Epidermal melanocyte (primary cell): ENCODE results near the gene HS3ST2.

ENCODE experiments used
- DNase-seq: peaks from one replicate; pipeline ENCODE4 v3.0.0; 2011; ENCODE audit warnings: low spot score; ENCODE audit not compliant: insufficient read length

The HS3ST2 gene

GRCh38 chr16:22813948-22814710 lies at the start of gene HS3ST2:
HS3ST2 (plus strand) TSS chr16:22814162; CDS start chr16:22814611, 449 bp downstream.
- DNase-seq, result peak; percentile 52

GRCh38 chr16:22764662-22765327 lies 49.2 kb upstream of the HS3ST2 start:
- no peak for DNase-seq

DNA sequence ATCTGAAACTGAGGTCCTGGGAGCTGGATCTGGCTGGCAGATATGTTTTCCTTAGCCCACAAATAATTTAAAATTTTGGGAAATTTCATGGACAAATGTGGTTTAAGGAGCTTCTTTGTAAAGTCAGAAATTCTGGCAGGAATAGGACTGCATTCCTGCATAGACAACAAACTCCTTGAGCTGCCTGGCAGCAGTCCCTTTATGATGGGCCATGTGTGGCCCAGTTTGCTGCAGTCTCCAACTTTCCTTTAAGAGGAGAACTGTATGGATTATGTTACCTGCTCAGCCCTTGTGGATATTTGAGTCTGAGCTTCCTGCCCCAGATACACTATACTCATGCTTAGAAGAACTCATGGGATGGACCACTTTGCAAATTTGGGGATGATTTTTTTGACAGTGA lies 48.5 kb upstream of the HS3ST2 start:
- no peak for DNase-seq

DNA sequence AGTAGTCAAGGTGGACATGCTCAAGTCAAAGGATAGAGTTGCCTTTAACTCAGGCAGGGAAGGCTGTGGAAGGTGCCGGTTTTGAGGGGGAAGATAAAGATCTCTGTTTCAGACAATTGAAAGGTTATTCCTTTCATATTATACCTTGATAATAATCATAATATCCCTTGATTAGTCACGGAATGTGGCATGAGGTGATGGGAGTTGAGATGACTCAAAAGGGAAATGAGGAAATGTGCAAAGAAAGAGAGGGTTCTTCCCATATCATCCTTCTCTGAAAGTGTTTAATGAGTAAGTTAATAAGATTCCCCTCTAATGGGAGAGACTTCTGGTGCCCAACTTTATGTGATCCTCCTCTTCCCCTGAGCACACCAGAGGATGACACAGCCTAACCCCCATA lies 43.1 kb upstream of the HS3ST2 start:
- DNase-seq, result no peak

- DNase-seq, result no peak
These were observed 42.4 kb upstream of the HS3ST2 start for GRCh38 chr16:22771551-22771950.

- no peak for DNase-seq
These were observed 38.6 kb upstream of the HS3ST2 start for GRCh38 chr16:22775220-22775922.

GRCh38 chr16:22781480-22781879 lies 32.5 kb upstream of the HS3ST2 start:
- DNase-seq, result no peak

- DNase-seq, result no peak
These were observed 31.6 kb upstream of the HS3ST2 start for GRCh38 chr16:22782314-22782713.

- DNase-seq, result no peak
These were observed 29.2 kb upstream of the HS3ST2 start for GRCh38 chr16:22784690-22785214.

GRCh38 chr16:22785552-22785951 lies 28.4 kb upstream of the HS3ST2 start:
- no peak for DNase-seq

- no peak for DNase-seq
These were observed 27.7 kb upstream of the HS3ST2 start for GRCh38 chr16:22786284-22786683.

GRCh38 chr16:22786691-22787090 lies 27.3 kb upstream of the HS3ST2 start:
- no peak for DNase-seq

GRCh38 chr16:22787466-22788192 lies 26.3 kb upstream of the HS3ST2 start:
- DNase-seq, result peak; percentile 78

- DNase-seq, result no peak
These were observed 25.8 kb upstream of the HS3ST2 start for GRCh38 chr16:22788193-22788530.

DNA sequence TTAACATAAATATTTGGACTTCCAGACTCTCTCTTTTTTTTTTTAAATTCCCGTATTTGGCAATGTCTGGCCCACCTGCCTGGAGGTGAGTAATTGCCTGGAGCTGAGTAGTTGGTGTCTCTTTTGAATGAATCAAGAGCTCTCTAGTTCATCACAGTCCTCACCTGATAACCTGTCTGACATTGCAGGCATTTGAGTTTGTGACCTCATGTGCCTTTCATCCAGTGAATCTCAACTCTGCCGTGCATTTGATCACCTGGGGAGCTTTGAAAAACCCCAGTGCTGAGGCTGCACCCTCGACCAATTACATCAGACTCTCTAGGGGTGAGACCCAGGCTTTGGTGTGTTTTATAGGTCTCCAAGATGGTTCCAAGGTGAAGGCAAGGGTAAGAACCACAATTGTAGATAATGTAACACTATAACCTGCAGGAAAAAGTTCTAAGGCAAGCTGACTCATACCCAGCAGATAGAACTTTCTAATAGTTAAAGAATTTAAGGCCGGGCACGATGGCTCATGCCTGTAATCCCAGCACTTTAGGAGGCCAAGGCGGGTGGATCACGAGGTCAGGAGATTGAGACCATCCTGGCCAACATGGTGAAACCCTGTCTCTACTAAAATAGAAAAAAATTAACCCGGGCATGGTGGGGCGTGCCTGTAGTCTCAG lies 24.5 kb upstream of the HS3ST2 start:
- no peak for DNase-seq

GRCh38 chr16:22797551-22797950 lies 16.4 kb upstream of the HS3ST2 start:
- DNase-seq, result no peak

- DNase-seq, result no peak
These were observed 14.8 kb upstream of the HS3ST2 start for GRCh38 chr16:22799113-22799512.

DNA sequence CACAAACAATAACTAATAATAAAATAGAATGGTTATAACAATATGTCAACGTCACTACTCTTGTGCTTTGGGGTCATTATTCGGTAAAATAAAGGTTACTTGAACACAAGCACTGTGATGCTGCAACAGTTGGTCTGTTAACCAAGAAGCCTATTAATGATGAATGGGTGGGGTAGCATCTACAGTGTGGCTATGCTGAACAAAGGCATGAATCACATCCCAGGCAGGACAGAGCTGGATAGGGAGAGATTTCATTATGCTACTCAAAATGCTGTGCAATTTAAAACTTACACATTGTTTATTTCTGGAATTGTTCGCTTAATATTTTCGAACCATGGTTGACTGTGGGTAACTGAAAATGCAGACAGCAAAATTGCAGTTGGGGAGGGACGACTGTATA lies 9.1 kb upstream of the HS3ST2 start:
- DNase-seq, result no peak

- no peak for DNase-seq
These were observed 8.6 kb upstream of the HS3ST2 start for GRCh38 chr16:22805326-22805725.

DNA sequence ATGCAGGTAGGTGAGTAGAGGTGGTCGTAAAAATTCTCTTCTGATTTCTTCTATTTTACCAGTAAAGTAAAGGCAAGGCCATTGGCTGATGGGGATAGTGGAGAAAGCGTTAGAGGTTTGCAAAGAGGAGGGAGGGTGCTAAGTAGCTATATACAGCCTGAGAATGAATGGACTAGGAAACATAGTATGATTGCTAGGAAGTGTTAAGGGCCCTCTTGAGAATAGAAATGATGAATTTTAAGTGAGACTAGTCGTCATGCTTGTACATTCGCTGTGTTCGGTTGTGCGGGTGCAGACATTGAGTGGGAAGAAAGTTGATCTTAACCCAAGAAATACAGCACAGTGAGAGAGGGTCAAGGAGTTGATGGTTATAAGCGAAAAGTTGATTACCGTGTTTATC lies 7.2 kb upstream of the HS3ST2 start:
- DNase-seq, result no peak

DNA sequence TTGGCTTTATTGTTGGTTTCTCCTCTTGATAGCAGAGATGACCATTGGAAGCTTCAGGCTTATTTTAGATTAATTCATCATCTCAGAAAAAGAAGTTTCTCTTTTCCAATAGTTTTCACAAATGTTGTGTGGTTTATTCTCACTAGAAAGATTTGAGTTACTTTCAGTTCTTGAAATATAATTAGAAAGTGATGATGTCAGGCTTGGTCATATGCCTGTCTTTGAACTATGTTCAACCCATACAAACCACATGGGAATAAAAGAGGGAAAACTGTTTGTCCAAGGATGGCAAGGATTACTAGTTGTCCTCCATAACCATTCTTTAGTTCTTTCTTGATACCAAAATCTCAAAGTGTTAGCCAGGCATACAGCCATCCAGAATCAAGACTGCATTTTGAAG lies 3.7 kb upstream of the HS3ST2 start:
- no peak for DNase-seq
